COLO668 (cell line): Measurements from ENCODE around the gene IRGM.
"Not testable (repeated sequence)": the region's sequence is repeated elsewhere in the genome, so short reads cannot be mapped to it uniquely, and the experiment has no call there.

Experiments used
- DNase-seq: peaks from one replicate; lab custom pipeline; 2025; ENCODE audit not compliant: unreplicated experiment; lab: John Stamatoyannopoulos, UW

IRGM gene

GRCh38 chr5:150846308-150846653 is at the start of gene IRGM:
Gene IRGM (plus strand): TSS chr5:150846521. CDS start chr5:150848124, 1,603 bp downstream.
- not testable (repeated sequence) for DNase-seq

- DNase-seq = no peak
Measured at GRCh38 chr5:150797384-150797783, 48.9 kb upstream of the IRGM start.

- DNase-seq = no peak
Measured at GRCh38 chr5:150801117-150801927, 45.0 kb upstream of the IRGM start.

GRCh38 chr5:150804388-150804787 is 41.9 kb upstream of the IRGM start:
- no peak for DNase-seq

GRCh38 chr5:150809363-150809762 is 37.0 kb upstream of the IRGM start:
- DNase-seq = peak; percentile 21

GRCh38 chr5:150815010-150815409 is 31.3 kb upstream of the IRGM start:
- no peak for DNase-seq

GRCh38 chr5:150816946-150817345 is 29.4 kb upstream of the IRGM start:
- DNase-seq = no peak

- no peak for DNase-seq
Measured at GRCh38 chr5:150829744-150830143, 16.6 kb upstream of the IRGM start.

GRCh38 chr5:150831821-150832220 is 14.5 kb upstream of the IRGM start:
- DNase-seq = not testable (repeated sequence)

GRCh38 chr5:150836064-150836463 is 10.3 kb upstream of the IRGM start:
- DNase-seq = no peak

- no peak for DNase-seq
Measured at GRCh38 chr5:150836703-150837102, 9.6 kb upstream of the IRGM start.

GRCh38 chr5:150845185-150845859 is 999 bp upstream of the IRGM start:
- DNase-seq = not testable (repeated sequence)

- peak; percentile 24 for DNase-seq
Measured at GRCh38 chr5:150846654-150847333, 473 bp downstream of the IRGM start.

- DNase-seq = no peak
Measured at GRCh38 chr5:150847334-150847695, 994 bp downstream of the IRGM start.

GRCh38 chr5:150848271-150848670 is 1.9 kb downstream of the IRGM start:
- no peak for DNase-seq

- DNase-seq = no peak
Measured at GRCh38 chr5:150851039-150851438, 4.7 kb downstream of the IRGM start.

- no peak for DNase-seq
Measured at GRCh38 chr5:150853561-150853960, 7.2 kb downstream of the IRGM start.

GRCh38 chr5:150856700-150857099 is 10.4 kb downstream of the IRGM start:
- not testable (repeated sequence) for DNase-seq

- no peak for DNase-seq
Measured at GRCh38 chr5:150860246-150860821, 14.0 kb downstream of the IRGM start.

- DNase-seq = no peak
Measured at GRCh38 chr5:150862070-150862469, 15.7 kb downstream of the IRGM start.

GRCh38 chr5:150879358-150879757 is 33.0 kb downstream of the IRGM start:
- no peak for DNase-seq
